ENCODE data around the gene LRRC38. TPM values are rescaled to one million over a fixed set of nuclear protein-coding genes. Genes with fewer than 3 reads are reported as not detected.
"Not testable (repeated sequence)": the region's sequence is repeated elsewhere in the genome, so short reads cannot be mapped to it uniquely, and the experiment has no call there.

The LRRC38 gene
- total and polyA plus RNA-seq, 8 donors: 0.30 to 0.37 TPM; not detected in 6

GRCh38 chr1:13443335-13443979, 70.3 kb downstream of the LRRC38 start:
- H3K27ac ChIP-seq: no peak overlapping the region
- no peak overlapping the region for H3K4me3 ChIP-seq
- intact Hi-C loops (cut with DNase I; ENCODE audit: low total_unique reads): no loop called here
- peak in 1 of 2 donors; percentile 16 for DNase-seq
- peaks cover 0 to 6% (median 0%) of the 10 kb centered on the region in 4 donors for H3K4me1 ChIP-seq
- H3K9me3 ChIP-seq: no peaks in the 10 kb centered on the region
- H3K36me3 ChIP-seq: no peaks in the 10 kb centered on the region
- TF ChIP-seq CTCF (IDR thresholded peaks at IDR 0.05): no peak
- TF ChIP-seq POLR2AphosphoS5 (IDR thresholded peaks at IDR 0.05): no peak
- TF ChIP-seq EP300 (IDR thresholded peaks at IDR 0.05): no peak
- no peak for TF ChIP-seq POLR2A (IDR thresholded peaks at IDR 0.05)
- H3K27me3 ChIP-seq: peaks cover 0 to 8% (median 0%) of the 10 kb centered on the region in 3 donors
- WGBS, 5 donors: 22 to 38% (median 29%) methylated on average over 10 of the region's 10 CpGs

GRCh38 chr1:13439104-13439783, 74.6 kb downstream of the LRRC38 start:
- H3K4me1 ChIP-seq; H3K4me3 ChIP-seq; H3K9me3 ChIP-seq; intact Hi-C loops (cut with DNase I; ENCODE audit: low total_unique reads); H3K36me3 ChIP-seq; DNase-seq; H3K27ac ChIP-seq: not testable (repeated sequence)
- H3K27me3 ChIP-seq: peaks cover 0 to 16% (median 0%) of the 10 kb centered on the region in 3 donors
- WGBS, 5 donors: 83 to 96% (median 94%) methylated on average over 14 to 49 of the region's 49 CpGs

GRCh38 chr1:13435458-13435857, 78.3 kb downstream of the LRRC38 start:
- H3K9me3 ChIP-seq: peaks cover 0 to 9% (median 5%) of the 10 kb centered on the region in 4 donors
- no peaks in the 10 kb centered on the region for H3K36me3 ChIP-seq
- H3K4me3 ChIP-seq: no peak overlapping the region
- WGBS, 5 donors: 48 to 75% (median 67%) methylated on average over 3 of the region's 3 CpGs
- H3K4me1 ChIP-seq: no peaks in the 10 kb centered on the region
- peaks cover 0 to 16% (median 0%) of the 10 kb centered on the region in 3 donors for H3K27me3 ChIP-seq
- no peak for DNase-seq
- H3K27ac ChIP-seq: no peak overlapping the region
- intact Hi-C loops (cut with DNase I; ENCODE audit: low total_unique reads): no loop called here
- TF ChIP-seq EP300 (IDR thresholded peaks at IDR 0.05) (no peak), POLR2A (IDR thresholded peaks at IDR 0.05) (no peak)

GRCh38 chr1:13433694-13434358, 80.0 kb downstream of the LRRC38 start:
- H3K9me3 ChIP-seq: peaks cover 0 to 15% (median 8%) of the 10 kb centered on the region in 4 donors
- H3K27ac ChIP-seq; H3K4me1 ChIP-seq; H3K4me3 ChIP-seq; intact Hi-C loops (cut with DNase I; ENCODE audit: low total_unique reads); H3K36me3 ChIP-seq; DNase-seq: not testable (repeated sequence)
- WGBS, 5 donors: 83 to 95% (median 93%) methylated on average over 7 to 32 of the region's 32 CpGs
- peaks cover 0 to 14% (median 0%) of the 10 kb centered on the region in 3 donors for H3K27me3 ChIP-seq

- no peak overlapping the region for H3K4me3 ChIP-seq
- DNase-seq: no peak
- TF ChIP-seq POLR2AphosphoS5 (IDR thresholded peaks at IDR 0.05) (no peak), CTCF (IDR thresholded peaks at IDR 0.05) (no peak), POLR2A (IDR thresholded peaks at IDR 0.05) (no peak), EP300 (IDR thresholded peaks at IDR 0.05) (no peak)
- peaks cover 0 to 15% (median 8%) of the 10 kb centered on the region in 4 donors for H3K9me3 ChIP-seq
- intact Hi-C loops (cut with DNase I; ENCODE audit: low total_unique reads): no loop called here
- H3K4me1 ChIP-seq: no peaks in the 10 kb centered on the region
- H3K36me3 ChIP-seq: no peaks in the 10 kb centered on the region
- WGBS, 5 donors: 79 to 87% (median 82%) methylated on average over 3 of the region's 3 CpGs
- H3K27ac ChIP-seq: no peak overlapping the region
- H3K27me3 ChIP-seq: peaks cover 0 to 17% (median 0%) of the 10 kb centered on the region in 3 donors
Measured at GRCh38 chr1:13432251-13432650, 81.6 kb downstream of the LRRC38 start.
